Measurements from ENCODE around the gene COL27A1.

GRCh38 chr9:114124666-114125475 is 30.5 kb upstream of the COL27A1 start:
- TF ChIP-seq, protein P1, sequence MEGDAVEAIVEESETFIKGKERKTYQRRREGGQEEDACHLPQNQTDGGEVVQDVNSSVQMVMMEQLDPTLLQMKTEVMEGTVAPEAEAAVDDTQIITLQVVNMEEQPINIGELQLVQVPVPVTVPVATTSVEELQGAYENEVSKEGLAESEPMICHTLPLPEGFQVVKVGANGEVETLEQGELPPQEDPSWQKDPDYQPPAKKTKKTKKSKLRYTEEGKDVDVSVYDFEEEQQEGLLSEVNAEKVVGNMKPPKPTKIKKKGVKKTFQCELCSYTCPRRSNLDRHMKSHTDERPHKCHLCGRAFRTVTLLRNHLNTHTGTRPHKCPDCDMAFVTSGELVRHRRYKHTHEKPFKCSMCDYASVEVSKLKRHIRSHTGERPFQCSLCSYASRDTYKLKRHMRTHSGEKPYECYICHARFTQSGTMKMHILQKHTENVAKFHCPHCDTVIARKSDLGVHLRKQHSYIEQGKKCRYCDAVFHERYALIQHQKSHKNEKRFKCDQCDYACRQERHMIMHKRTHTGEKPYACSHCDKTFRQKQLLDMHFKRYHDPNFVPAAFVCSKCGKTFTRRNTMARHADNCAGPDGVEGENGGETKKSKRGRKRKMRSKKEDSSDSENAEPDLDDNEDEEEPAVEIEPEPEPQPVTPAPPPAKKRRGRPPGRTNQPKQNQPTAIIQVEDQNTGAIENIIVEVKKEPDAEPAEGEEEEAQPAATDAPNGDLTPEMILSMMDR (IDR thresholded peaks at IDR 0.05; ENCODE audit: poor library complexity) = no peak
- TF ChIP-seq EZH2phosphoT487 (IDR thresholded peaks at IDR 0.05; ENCODE audit: low read depth, severe bottlenecking, unreplicated experiment) (no peak), EZH2 (IDR thresholded peaks at IDR 0.05; ENCODE audit: borderline replicate concordance) (no peak)
